Stimulated activated naive CD8-positive, alpha-beta T cell treated with anti-CD3 and anti-CD28 coated beads, Interleukin-15, amount 100 ng/mL, for 72 hours (primary cell): ENCODE measurements around the gene XPO4.
A peak's percentile ranks its signal among the peaks of the same experiment; 100 is the strongest.
"Not testable (repeated sequence)": the region's sequence is repeated elsewhere in the genome, so short reads cannot be mapped to it uniquely, and the experiment has no call there.

Experiments used
- ATAC-seq: fragments of 150-1000 bp; cut with Tn5 transposase; 2 replicates; pipeline ENCODE4 v1.10.0; 2021; ENCODE audit warnings: mild to moderate bottlenecking, moderate library complexity
- DNase-seq, 2 donors: peaks; one replicate each; pipeline ENCODE4 v3.0.0; 2021 to 2022
- H3K27ac Mint-ChIP-seq, 2 donors: one replicate each; pipeline ENCODE4 v1.8.0; 2022; ENCODE audit warnings: mild to moderate bottlenecking in 2 of 2, mixed read lengths in 2 of 2, moderate library complexity in 2 of 2
- H3K27me3 Mint-ChIP-seq: one replicate; pipeline ENCODE4 v1.8.0; 2022; ENCODE audit warnings: mixed read lengths
- H3K4me1 Mint-ChIP-seq: one replicate; pipeline ENCODE4 v1.8.0; 2022; ENCODE audit warnings: mild to moderate bottlenecking, mixed read lengths
- H3K4me3 Mint-ChIP-seq, 2 donors: one replicate each; pipeline ENCODE4 v1.8.0; 2022; ENCODE audit warnings: mild to moderate bottlenecking in 2 of 2, mixed read lengths in 2 of 2, moderate library complexity in 1 of 2
- H3K9me3 Mint-ChIP-seq, 2 donors: one replicate each; pipeline ENCODE4 v1.8.0; 2022; ENCODE audit warnings: mixed read lengths in 2 of 2

Gene XPO4

GRCh38 chr13:20861666-20862065 is 40.9 kb downstream of the XPO4 start:
- H3K27me3 Mint-ChIP-seq, ATAC-seq, H3K4me1 Mint-ChIP-seq, H3K4me3 Mint-ChIP-seq, H3K27ac Mint-ChIP-seq, H3K9me3 Mint-ChIP-seq, DNase-seq: not testable (repeated sequence)

- Mint-ChIP-seq H3K4me1 (no peaks in the 10 kb centered on the region), H3K4me3 (no peak overlapping the region), H3K9me3 (no peaks in the 10 kb centered on the region), H3K27ac (no peak overlapping the region), H3K27me3 (no peaks in the 10 kb centered on the region)
- DNase-seq (no peak), ATAC-seq (no peak)
Measured at GRCh38 chr13:20860844-20861243, 41.7 kb downstream of the XPO4 start.

- Mint-ChIP-seq H3K9me3 (no peaks in the 10 kb centered on the region), H3K27ac (no peak overlapping the region), H3K4me1 (no peaks in the 10 kb centered on the region), H3K4me3 (no peak overlapping the region), H3K27me3 (no peaks in the 10 kb centered on the region)
- no peak for DNase-seq
- ATAC-seq, result no peak
Measured at GRCh38 chr13:20856650-20857049, 45.9 kb downstream of the XPO4 start.

GRCh38 chr13:20851844-20852402 is 50.6 kb downstream of the XPO4 start:
- ATAC-seq (no peak), DNase-seq (no peak)
- Mint-ChIP-seq H3K27ac (no peak overlapping the region), H3K27me3 (no peaks in the 10 kb centered on the region), H3K4me1 (no peaks in the 10 kb centered on the region), H3K4me3 (no peak overlapping the region), H3K9me3 (no peaks in the 10 kb centered on the region)

- H3K4me3 Mint-ChIP-seq, result no peak overlapping the region
- H3K27ac Mint-ChIP-seq, result peak overlapping the region in 1 of 2 donors; percentile 57
- DNase-seq (no peak), ATAC-seq (no peak)
- H3K27me3 Mint-ChIP-seq, result no peaks in the 10 kb centered on the region
- no peaks in the 10 kb centered on the region for H3K4me1 Mint-ChIP-seq
- H3K9me3 Mint-ChIP-seq, result no peaks in the 10 kb centered on the region
Measured at GRCh38 chr13:20848944-20849343, 53.6 kb downstream of the XPO4 start.

GRCh38 chr13:20848203-20848602 is 54.3 kb downstream of the XPO4 start:
- Mint-ChIP-seq H3K27ac (no peak overlapping the region), H3K4me3 (no peak overlapping the region), H3K9me3 (no peaks in the 10 kb centered on the region), H3K4me1 (no peaks in the 10 kb centered on the region), H3K27me3 (no peaks in the 10 kb centered on the region)
- ATAC-seq, result no peak
- DNase-seq, result no peak

- Mint-ChIP-seq H3K4me3 (no peak overlapping the region), H3K27ac (no peak overlapping the region), H3K4me1 (no peaks in the 10 kb centered on the region), H3K27me3 (no peaks in the 10 kb centered on the region), H3K9me3 (no peaks in the 10 kb centered on the region)
- no peak for DNase-seq
- ATAC-seq, result no peak
Measured at GRCh38 chr13:20847296-20847695, 55.2 kb downstream of the XPO4 start.

- Mint-ChIP-seq H3K9me3 (no peaks in the 10 kb centered on the region), H3K27ac (no peak overlapping the region), H3K4me1 (no peaks in the 10 kb centered on the region), H3K4me3 (no peak overlapping the region), H3K27me3 (no peaks in the 10 kb centered on the region)
- ATAC-seq (no peak), DNase-seq (no peak)
Measured at GRCh38 chr13:20843166-20843565, 59.4 kb downstream of the XPO4 start.

- Mint-ChIP-seq H3K4me3 (no peak overlapping the region), H3K4me1 (no peaks in the 10 kb centered on the region), H3K27ac (no peak overlapping the region), H3K9me3 (no peaks in the 10 kb centered on the region), H3K27me3 (no peaks in the 10 kb centered on the region)
- DNase-seq, result no peak
- no peak for ATAC-seq
Measured at GRCh38 chr13:20840568-20840967, 62.0 kb downstream of the XPO4 start.

- no peaks in the 10 kb centered on the region for H3K9me3 Mint-ChIP-seq
- no peak overlapping the region for H3K4me3 Mint-ChIP-seq
- no peak for DNase-seq
- no peaks in the 10 kb centered on the region for H3K27me3 Mint-ChIP-seq
- ATAC-seq, result no peak
- no peaks in the 10 kb centered on the region for H3K4me1 Mint-ChIP-seq
- no peak overlapping the region for H3K27ac Mint-ChIP-seq
Measured at GRCh38 chr13:20833900-20834679, 68.5 kb downstream of the XPO4 start.

- peaks cover 10% of the 10 kb centered on the region for H3K4me1 Mint-ChIP-seq
- H3K27ac Mint-ChIP-seq, result no peak overlapping the region
- H3K27me3 Mint-ChIP-seq, result no peaks in the 10 kb centered on the region
- H3K9me3 Mint-ChIP-seq, result no peaks in the 10 kb centered on the region
- no peak overlapping the region for H3K4me3 Mint-ChIP-seq
- no peak for DNase-seq
- ATAC-seq, result no peak
Measured at GRCh38 chr13:20832861-20833260, 69.7 kb downstream of the XPO4 start.

- H3K9me3 Mint-ChIP-seq, result no peaks in the 10 kb centered on the region
- no peak for DNase-seq
- H3K4me3 Mint-ChIP-seq, result no peak overlapping the region
- peaks cover 10% of the 10 kb centered on the region for H3K4me1 Mint-ChIP-seq
- ATAC-seq, result no peak
- H3K27me3 Mint-ChIP-seq, result no peaks in the 10 kb centered on the region
- H3K27ac Mint-ChIP-seq, result no peak overlapping the region
Measured at GRCh38 chr13:20831933-20832332, 70.6 kb downstream of the XPO4 start.

- Mint-ChIP-seq H3K4me3 (no peak overlapping the region), H3K27me3 (no peaks in the 10 kb centered on the region), H3K4me1 (peaks cover 10% of the 10 kb centered on the region), H3K9me3 (no peaks in the 10 kb centered on the region), H3K27ac (no peak overlapping the region)
- DNase-seq, result no peak
- no peak for ATAC-seq
Measured at GRCh38 chr13:20831254-20831653, 71.3 kb downstream of the XPO4 start.

GRCh38 chr13:20828539-20829364 is 73.8 kb downstream of the XPO4 start:
- Mint-ChIP-seq H3K27me3 (no peaks in the 10 kb centered on the region), H3K4me1 (peaks cover 10% of the 10 kb centered on the region), H3K4me3 (peak overlapping the region; percentile 16 to 47), H3K27ac (no peak overlapping the region), H3K9me3 (no peaks in the 10 kb centered on the region)
- peak; percentile 11 to 39 for DNase-seq
- no peak for ATAC-seq

GRCh38 chr13:20826843-20827560 is 75.5 kb downstream of the XPO4 start:
- Mint-ChIP-seq H3K4me3 (no peak overlapping the region), H3K9me3 (no peaks in the 10 kb centered on the region), H3K4me1 (peaks cover 10% of the 10 kb centered on the region), H3K27ac (no peak overlapping the region), H3K27me3 (no peaks in the 10 kb centered on the region)
- DNase-seq (no peak), ATAC-seq (no peak)
